ENCODE results near the gene BEAN1.

The BEAN1 gene

GRCh38 chr16:66427036-66427860 is at the start of gene BEAN1:
TSS of gene BEAN1 (plus strand) at chr16:66427295. CDS start at chr16:66437677, 10,382 bp downstream.
- Histone ChIP-seq H3K27me3 (ENCODE audit: insufficient read depth, low read length) (peaks cover 55% of the 10 kb centered on the region), H3K4me3 (ENCODE audit: low read depth, low read length) (peak within 1 kb of the TSS; percentile 72)

GRCh38 chr16:66377324-66377723 is 49.8 kb upstream of the BEAN1 start:
- Histone ChIP-seq H3K79me2 (ENCODE audit: control insufficient read depth, insufficient read depth, low read length, unreplicated experiment) (no peaks in the 10 kb centered on the region), H3K27ac (ENCODE audit: low read depth, low read length) (no peak overlapping the region), H3K4me3 (ENCODE audit: low read depth, low read length) (no peak overlapping the region), H3K4me1 (ENCODE audit: control insufficient read depth, insufficient read depth, low read length, unreplicated experiment) (peaks cover 4% of the 10 kb centered on the region), H3K36me3 (ENCODE audit: insufficient read depth, low read length) (no peaks in the 10 kb centered on the region), H3K27me3 (ENCODE audit: insufficient read depth, low read length) (no peaks in the 10 kb centered on the region), H2AFZ (ENCODE audit: low read length, unreplicated experiment) (no peak overlapping the region)

More at GRCh38 chr16:66427036-66427860, at the start of gene BEAN1:
- Histone ChIP-seq H3K79me2 (ENCODE audit: control insufficient read depth, insufficient read depth, low read length, unreplicated experiment) (no peaks in the 10 kb centered on the region), H2AFZ (ENCODE audit: low read length, unreplicated experiment) (no peak within 1 kb of the TSS), H3K4me1 (ENCODE audit: control insufficient read depth, insufficient read depth, low read length, unreplicated experiment) (no peaks in the 10 kb centered on the region), H3K36me3 (ENCODE audit: insufficient read depth, low read length) (no peaks in the 10 kb centered on the region), H3K27ac (ENCODE audit: low read depth, low read length) (no peak within 1 kb of the TSS)

- peaks cover 18% of the 10 kb centered on the region for H3K4me1 ChIP-seq (ENCODE audit: control insufficient read depth, insufficient read depth, low read length, unreplicated experiment)
- no peak overlapping the region for H2AFZ ChIP-seq (ENCODE audit: low read length, unreplicated experiment)
- no peaks in the 10 kb centered on the region for H3K36me3 ChIP-seq (ENCODE audit: insufficient read depth, low read length)
- no peaks in the 10 kb centered on the region for H3K79me2 ChIP-seq (ENCODE audit: control insufficient read depth, insufficient read depth, low read length, unreplicated experiment)
- H3K4me3 ChIP-seq (ENCODE audit: low read depth, low read length) = no peak overlapping the region
- H3K27ac ChIP-seq (ENCODE audit: low read depth, low read length) = no peak overlapping the region
- no peaks in the 10 kb centered on the region for H3K27me3 ChIP-seq (ENCODE audit: insufficient read depth, low read length)
Observed at GRCh38 chr16:66378741-66379570, 48.1 kb upstream of the BEAN1 start.

GRCh38 chr16:66379571-66379941 is 47.5 kb upstream of the BEAN1 start:
- H3K27ac ChIP-seq (ENCODE audit: low read depth, low read length) = no peak overlapping the region
- H3K27me3 ChIP-seq (ENCODE audit: insufficient read depth, low read length) = no peaks in the 10 kb centered on the region
- H2AFZ ChIP-seq (ENCODE audit: low read length, unreplicated experiment) = no peak overlapping the region
- no peaks in the 10 kb centered on the region for H3K79me2 ChIP-seq (ENCODE audit: control insufficient read depth, insufficient read depth, low read length, unreplicated experiment)
- peaks cover 18% of the 10 kb centered on the region for H3K4me1 ChIP-seq (ENCODE audit: control insufficient read depth, insufficient read depth, low read length, unreplicated experiment)
- no peaks in the 10 kb centered on the region for H3K36me3 ChIP-seq (ENCODE audit: insufficient read depth, low read length)
- no peak overlapping the region for H3K4me3 ChIP-seq (ENCODE audit: low read depth, low read length)

GRCh38 chr16:66380421-66380820 is 46.7 kb upstream of the BEAN1 start:
- Histone ChIP-seq H2AFZ (ENCODE audit: low read length, unreplicated experiment) (no peak overlapping the region), H3K4me1 (ENCODE audit: control insufficient read depth, insufficient read depth, low read length, unreplicated experiment) (peaks cover 18% of the 10 kb centered on the region), H3K4me3 (ENCODE audit: low read depth, low read length) (no peak overlapping the region), H3K27me3 (ENCODE audit: insufficient read depth, low read length) (no peaks in the 10 kb centered on the region), H3K36me3 (ENCODE audit: insufficient read depth, low read length) (no peaks in the 10 kb centered on the region), H3K27ac (ENCODE audit: low read depth, low read length) (no peak overlapping the region), H3K79me2 (ENCODE audit: control insufficient read depth, insufficient read depth, low read length, unreplicated experiment) (no peaks in the 10 kb centered on the region)

GRCh38 chr16:66381585-66382170 is 45.4 kb upstream of the BEAN1 start:
- Histone ChIP-seq H3K4me1 (ENCODE audit: control insufficient read depth, insufficient read depth, low read length, unreplicated experiment) (peaks cover 18% of the 10 kb centered on the region), H3K36me3 (ENCODE audit: insufficient read depth, low read length) (no peaks in the 10 kb centered on the region), H3K79me2 (ENCODE audit: control insufficient read depth, insufficient read depth, low read length, unreplicated experiment) (no peaks in the 10 kb centered on the region), H3K27me3 (ENCODE audit: insufficient read depth, low read length) (0 out of 2 replicates have a peak, but pooled peaks cover 2% of the 10 kb centered on the region), H3K4me3 (ENCODE audit: low read depth, low read length) (no peak overlapping the region), H3K27ac (ENCODE audit: low read depth, low read length) (no peak overlapping the region; the same call in 1 of the 2 replicates), H2AFZ (ENCODE audit: low read length, unreplicated experiment) (no peak overlapping the region)

- Histone ChIP-seq H3K79me2 (ENCODE audit: control insufficient read depth, insufficient read depth, low read length, unreplicated experiment) (no peaks in the 10 kb centered on the region), H3K27me3 (ENCODE audit: insufficient read depth, low read length) (peaks cover 9% of the 10 kb centered on the region; the same call in 1 of the 2 replicates), H2AFZ (ENCODE audit: low read length, unreplicated experiment) (no peak overlapping the region), H3K27ac (ENCODE audit: low read depth, low read length) (peak overlapping the region; percentile 50; the same call in 1 of the 2 replicates), H3K36me3 (ENCODE audit: insufficient read depth, low read length) (no peaks in the 10 kb centered on the region), H3K4me1 (ENCODE audit: control insufficient read depth, insufficient read depth, low read length, unreplicated experiment) (peaks cover 18% of the 10 kb centered on the region), H3K4me3 (ENCODE audit: low read depth, low read length) (no peak overlapping the region)
Observed at GRCh38 chr16:66382171-66382965, 44.7 kb upstream of the BEAN1 start.

GRCh38 chr16:66382966-66383299 is 44.2 kb upstream of the BEAN1 start:
- H3K4me3 ChIP-seq (ENCODE audit: low read depth, low read length) = no peak overlapping the region
- H2AFZ ChIP-seq (ENCODE audit: low read length, unreplicated experiment) = no peak overlapping the region
- peaks cover 11% of the 10 kb centered on the region; the same call in 1 of the 2 replicates for H3K27me3 ChIP-seq (ENCODE audit: insufficient read depth, low read length)
- H3K36me3 ChIP-seq (ENCODE audit: insufficient read depth, low read length) = no peaks in the 10 kb centered on the region
- H3K79me2 ChIP-seq (ENCODE audit: control insufficient read depth, insufficient read depth, low read length, unreplicated experiment) = no peaks in the 10 kb centered on the region
- peak overlapping the region; percentile 50; the same call in 1 of the 2 replicates for H3K27ac ChIP-seq (ENCODE audit: low read depth, low read length)
- peaks cover 18% of the 10 kb centered on the region for H3K4me1 ChIP-seq (ENCODE audit: control insufficient read depth, insufficient read depth, low read length, unreplicated experiment)

GRCh38 chr16:66383551-66383950 is 43.5 kb upstream of the BEAN1 start:
- Histone ChIP-seq H3K79me2 (ENCODE audit: control insufficient read depth, insufficient read depth, low read length, unreplicated experiment) (no peaks in the 10 kb centered on the region), H3K4me1 (ENCODE audit: control insufficient read depth, insufficient read depth, low read length, unreplicated experiment) (peaks cover 18% of the 10 kb centered on the region), H3K27me3 (ENCODE audit: insufficient read depth, low read length) (peaks cover 11% of the 10 kb centered on the region; the same call in 1 of the 2 replicates), H3K27ac (ENCODE audit: low read depth, low read length) (no peak overlapping the region), H3K4me3 (ENCODE audit: low read depth, low read length) (no peak overlapping the region), H2AFZ (ENCODE audit: low read length, unreplicated experiment) (no peak overlapping the region), H3K36me3 (ENCODE audit: insufficient read depth, low read length) (no peaks in the 10 kb centered on the region)

GRCh38 chr16:66385415-66385814 is 41.7 kb upstream of the BEAN1 start:
- Histone ChIP-seq H3K4me3 (ENCODE audit: low read depth, low read length) (no peak overlapping the region), H3K4me1 (ENCODE audit: control insufficient read depth, insufficient read depth, low read length, unreplicated experiment) (peaks cover 18% of the 10 kb centered on the region), H3K79me2 (ENCODE audit: control insufficient read depth, insufficient read depth, low read length, unreplicated experiment) (no peaks in the 10 kb centered on the region), H2AFZ (ENCODE audit: low read length, unreplicated experiment) (no peak overlapping the region), H3K27me3 (ENCODE audit: insufficient read depth, low read length) (peaks cover 11% of the 10 kb centered on the region; the same call in 1 of the 2 replicates), H3K36me3 (ENCODE audit: insufficient read depth, low read length) (no peaks in the 10 kb centered on the region), H3K27ac (ENCODE audit: low read depth, low read length) (no peak overlapping the region)
